PC-3 (cell line): ENCODE data around the gene XPR1. TPM values are rescaled to one million over a fixed set of nuclear protein-coding genes. Genes with fewer than 3 reads are reported as not detected.

Experiments
- ATAC-seq: fragments of 200-7000 bp; cut with Tn5 transposase; 2 replicates; pipeline ENCODE4 v1.9.1; 2020; ENCODE audit warnings: mild to moderate bottlenecking, moderate library complexity
- BruUV-seq: library from RNA; stranded (reverse); fragments of 400-500 nt; replicated peaks from 2 replicates; lab custom pipeline; 2021; lab: Mats Ljungman, UMichigan
- CTCF ChIA-PET: fragments of 300-600 bp; sonication (Branson Sonifier 250); formaldehyde crosslinking; loops from one replicate; lab custom pipeline; 2022; ENCODE audit warnings: antibody characterized with exemption; lab: Charles Lee
- POLR2A ChIA-PET: fragments of 300-600 bp; sonication (Branson Sonifier 250); formaldehyde crosslinking; loops from one replicate; lab custom pipeline; 2022; ENCODE audit warnings: antibody characterized with exemption; ENCODE audit not compliant: unreplicated experiment; lab: Charles Lee
- DNase-seq: peaks from one replicate; pipeline ENCODE4 v3.0.0-alpha.2; 2015
- H2AFZ ChIP-seq: fragments of 300-600 bp; sonication (generic); 2 replicates; pipeline ENCODE4 v1.6.0; 2016; ENCODE audit warnings: antibody characterized with exemption, low read length
- H3F3A ChIP-seq: fragments of 300-600 bp; sonication (generic); one replicate; pipeline ENCODE4 v1.6.0; 2017; ENCODE audit warnings: antibody characterized with exemption, low read length, control low read depth, mild to moderate bottlenecking; ENCODE audit not compliant: unreplicated experiment
- H3K27ac ChIP-seq: fragments of 300-600 bp; sonication (generic); 2 replicates; pipeline ENCODE4 v1.5.1; 2016; ENCODE audit warnings: mild to moderate bottlenecking, low read length
- H3K27me3 ChIP-seq: fragments of 300-600 bp; sonication (generic); 2 replicates; pipeline ENCODE4 v1.6.1; 2016; ENCODE audit warnings: low read length, mixed read lengths
- H3K36me3 ChIP-seq: fragments of 300-600 bp; sonication (generic); 2 replicates; pipeline ENCODE4 v1.6.1; 2016; ENCODE audit warnings: low read depth, mixed run types, low read length, mixed read lengths
- H3K4me1 ChIP-seq: fragments of 300-600 bp; sonication (generic); 2 replicates; pipeline ENCODE4 v1.5.1; 2016; ENCODE audit warnings: low read length; ENCODE audit not compliant: insufficient read depth
- H3K4me2 ChIP-seq: fragments of 300-600 bp; sonication (generic); 2 replicates; pipeline ENCODE4 v1.6.0; 2016; ENCODE audit warnings: low read length
- H3K4me3 ChIP-seq: fragments of 300-600 bp; sonication (generic); 2 replicates; pipeline ENCODE4 v1.5.1; 2016; ENCODE audit warnings: mild to moderate bottlenecking, low read length, mixed read lengths
- H3K79me2 ChIP-seq: fragments of 300-600 bp; sonication (generic); 2 replicates; pipeline ENCODE4 v1.6.1; 2017; ENCODE audit warnings: low read length, mixed read lengths
- H3K9ac ChIP-seq: fragments of 300-600 bp; sonication (generic); 2 replicates; pipeline ENCODE4 v1.6.0; 2016; ENCODE audit warnings: mild to moderate bottlenecking, low read length
- H3K9me2 ChIP-seq: fragments of 300-600 bp; sonication (generic); replicated peaks from 2 replicates; pipeline ENCODE4 v1.6.1; 2016; ENCODE audit warnings: mixed run types, low read length, mixed read lengths
- H3K9me3 ChIP-seq: fragments of 300-600 bp; sonication (generic); 2 replicates; pipeline ENCODE4 v1.6.1; 2016; ENCODE audit warnings: low read length, mixed read lengths
- H4K20me1 ChIP-seq: fragments of 300-600 bp; sonication (generic); 2 replicates; pipeline ENCODE4 v1.6.1; 2016; ENCODE audit warnings: low read length, mixed read lengths
- CTCF ChIP-seq: fragments of 300-600 bp; sonication (generic); conservative IDR thresholded peaks from 2 replicates; pipeline ENCODE4 v1.5.1; 2017; ENCODE audit warnings: antibody characterized with exemption, low read depth, mild to moderate bottlenecking, low read length
- EZH2 ChIP-seq: fragments of 300-600 bp; sonication (generic); IDR thresholded peaks from one replicate; pipeline ENCODE4 v1.6.1; 2017; ENCODE audit warnings: antibody characterized with exemption, mild to moderate bottlenecking, low read length; ENCODE audit not compliant: unreplicated experiment
- EZH2phosphoT487 ChIP-seq: fragments of 300-600 bp; sonication (generic); IDR thresholded peaks from 2 replicates; pipeline ENCODE4 v1.6.1; 2018; ENCODE audit warnings: mild to moderate bottlenecking, antibody characterized with exemption, low read length, borderline replicate concordance
- intact Hi-C: fragments of 100-400 bp; cut with micrococcal nuclease; formaldehyde crosslinking; loops from 2 replicates; pipeline ENCODE4 v1.9.0; 2023
- total RNA-seq: library from RNA; depleted of rRNA; stranded (reverse); fragments of >200 nt; gene quantifications from 2 replicates; pipeline ENCODE4 v1.2.3, GENCODE V29; 2014

The XPR1 gene
- total RNA-seq, 1 experiment from 2014 or later: 8.2 TPM

- H3K79me2 ChIP-seq: no peaks in the 10 kb centered on the region
- no peaks in the 10 kb centered on the region for H3K4me1 ChIP-seq
- H3K9me3 ChIP-seq: peaks cover 6% of the 10 kb centered on the region; the same call in 1 of the 2 replicates
- TF ChIP-seq CTCF: no peak
- TF ChIP-seq EZH2phosphoT487: no peak
- TF ChIP-seq EZH2: no peak
- no peaks in the 10 kb centered on the region for H4K20me1 ChIP-seq
- H3K4me2 ChIP-seq: no peak overlapping the region
- no peaks in the 10 kb centered on the region for H3F3A ChIP-seq
- no peak overlapping the region for H3K4me3 ChIP-seq
- ATAC-seq (no peak), DNase-seq (no peak)
- BruUV-seq: no TSS peak
- H3K27ac ChIP-seq: no peak overlapping the region
- POLR2A ChIA-PET: no interaction called here
- no peaks in the 10 kb centered on the region for H3K9me2 ChIP-seq
- H3K27me3 ChIP-seq: no peaks in the 10 kb centered on the region
- no peak overlapping the region for H3K9ac ChIP-seq
- intact Hi-C loops: no loop called here
- H2AFZ ChIP-seq: no peak overlapping the region
- CTCF ChIA-PET: no interaction called here
- no peaks in the 10 kb centered on the region; the same call in 1 of the 2 replicates for H3K36me3 ChIP-seq
Observed at GRCh38 chr1:180732866-180733265, 101.0 kb downstream of the XPR1 start.

GRCh38 chr1:180734366-180734765 lies 102.5 kb downstream of the XPR1 start:
- ChIA-PET POLR2A (no interaction called here), CTCF (no interaction called here)
- Histone ChIP-seq H4K20me1 (no peaks in the 10 kb centered on the region), H3K4me3 (no peak overlapping the region), H3K9me2 (no peaks in the 10 kb centered on the region), H2AFZ (no peak overlapping the region), H3K79me2 (no peaks in the 10 kb centered on the region), H3K4me1 (no peaks in the 10 kb centered on the region), H3F3A (no peaks in the 10 kb centered on the region), H3K27me3 (no peaks in the 10 kb centered on the region), H3K36me3 (no peaks in the 10 kb centered on the region; the same call in 1 of the 2 replicates), H3K27ac (no peak overlapping the region), H3K9ac (no peak overlapping the region), H3K4me2 (no peak overlapping the region), H3K9me3 (peaks cover 6% of the 10 kb centered on the region; the same call in 1 of the 2 replicates)
- intact Hi-C loops: no loop called here
- TF ChIP-seq CTCF (no peak), EZH2phosphoT487 (no peak), EZH2 (no peak)
- ATAC-seq (no peak), DNase-seq (no peak)
- no TSS peak for BruUV-seq

- Histone ChIP-seq H3K9me2 (no peaks in the 10 kb centered on the region), H3K4me2 (no peak overlapping the region), H3K4me1 (no peaks in the 10 kb centered on the region), H3F3A (no peaks in the 10 kb centered on the region), H3K79me2 (no peaks in the 10 kb centered on the region), H3K27ac (no peak overlapping the region), H3K36me3 (no peaks in the 10 kb centered on the region; the same call in 1 of the 2 replicates), H3K9me3 (no peaks in the 10 kb centered on the region), H3K27me3 (no peaks in the 10 kb centered on the region), H2AFZ (no peak overlapping the region), H3K9ac (no peak overlapping the region), H4K20me1 (no peaks in the 10 kb centered on the region), H3K4me3 (no peak overlapping the region)
- ATAC-seq: no peak
- intact Hi-C loops: no loop called here
- no peak for TF ChIP-seq CTCF
- no peak for TF ChIP-seq EZH2phosphoT487
- no peak for TF ChIP-seq EZH2
- POLR2A ChIA-PET: no interaction called here
- CTCF ChIA-PET: no interaction called here
- no peak for DNase-seq
- BruUV-seq: no TSS peak
Observed at GRCh38 chr1:180742663-180743062, 110.8 kb downstream of the XPR1 start.
